ENCODE data around the gene PSMC3.

- TF ChIP-seq CTCF (IDR thresholded peaks at IDR 0.05) (no peak), REST (IDR thresholded peaks at IDR 0.05; ENCODE audit: insufficient read depth in 1 of 2, low read depth in 2 of 2, low read length in 1 of 2) (no peak)
These were observed 32.3 kb downstream of the PSMC3 start for GRCh38 chr11:47394050-47394321.
